K562 (cell line): ENCODE measurements around the gene SELENOF. TPM values are rescaled to one million over a fixed set of nuclear protein-coding genes. Genes with fewer than 3 reads are reported as not detected.

Source experiments
- RAD51 ChIP-seq: fragments of 450-650 bp; IDR thresholded peaks from 2 replicates; pipeline ENCODE4 v1.7.1; 2016; ENCODE audit warnings: low read depth, mild to moderate bottlenecking, borderline replicate concordance
- RBBP5 ChIP-seq: fragments of 200-600 bp; sonication (generic); IDR thresholded peaks from 2 replicates; pipeline ENCODE4 v1.6.1; 2012; ENCODE audit warnings: borderline replicate concordance, mild to moderate bottlenecking, low read length, control low read depth, inconsistent platforms; ENCODE audit not compliant: insufficient read depth, poor library complexity, severe bottlenecking
- TBP ChIP-seq: optimal IDR thresholded peaks from 2 replicates; pipeline ENCODE3; 2011; ENCODE audit warnings: low read depth, low read length, improper control_type of control experiment
- ZNF695 ChIP-seq: fragments of 450-650 bp; formaldehyde crosslinking; IDR thresholded peaks from 2 replicates; pipeline ENCODE4 v1.4.0; 2020; ENCODE audit warnings: mild to moderate bottlenecking, moderate library complexity
- polyA plus RNA-seq, 8 experiments: library from polyadenylated mRNA; depleted of rRNA in 4 of 8; stranded (reverse) in 5 of 8; unstranded in 3 of 8; fragments of >200 nt; fragmentation: Nextera tagmentation in 2 of 8; fragmentation: Illumina TruSeq in 1 of 8; extraction: Ambion mirVana in 2 of 8; extraction: Trizol in 1 of 8; gene quantifications; 2 replicates each; pipeline versions ENCODE4 v1.2.1 to v1.2.3, GENCODE V29; 2011 to 2014; ENCODE audit warnings: inconsistent platforms in 1 of 8, missing spikeins in 1 of 8
- total RNA-seq, 7 experiments: library from RNA; depleted of rRNA in 6 of 7; stranded (reverse); fragments of >200 nt in 6 of 7; fragmentation: Illumina TruSeq in 2 of 7; extraction: Trizol in 2 of 7; gene quantifications; 2 replicates each; pipeline versions ENCODE4 v1.2.1 to v1.2.3, GENCODE V29; 2011 to 2021; ENCODE audit warnings: low replicate concordance in 1 of 7
- TF ChIP-seq, protein P1 (sequence below): fragments of 200-800 bp; sonication (Bioruptor generic); IDR thresholded peaks from 2 replicates; pipeline ENCODE4 v1.6.1; 2017; ENCODE audit warnings: missing genetic modification characterization, missing compliant biosample characterization
- TF ChIP-seq, protein P2 (sequence below): sonication (generic); formaldehyde crosslinking; IDR thresholded peaks from 2 replicates; pipeline ENCODE4 v1.8.0; 2022; ENCODE audit warnings: missing genetic modification reagents, mild to moderate bottlenecking, borderline replicate concordance
- TF ChIP-seq, protein P3 (sequence below): fragments of 450-650 bp; IDR thresholded peaks from 2 replicates; pipeline ENCODE4 v1.6.1; 2014; ENCODE audit warnings: low read depth, mild to moderate bottlenecking, moderate library complexity, borderline replicate concordance
- TF ChIP-seq, protein P4 (sequence below): IDR thresholded peaks from 2 replicates; pipeline ENCODE4 v1.6.1; 2012; ENCODE audit warnings: low read depth, low read length, improper control_type of control experiment, borderline replicate concordance
- TF ChIP-seq, protein P5 (sequence below), 2 experiments: fragments of 250-450 bp in 1 of 2; fragments of 450-650 bp in 1 of 2; sonication (Bioruptor Pico) in 1 of 2; IDR thresholded peaks; 2 replicates each; pipeline versions ENCODE4 v1.6.1 to v1.8.0; 2016 to 2021; ENCODE audit warnings: mild to moderate bottlenecking in 2 of 2, moderate library complexity in 2 of 2, missing compliant biosample characterization in 1 of 2, missing genetic modification characterization in 1 of 2
- TF ChIP-seq, protein P6 (sequence below): fragments of 450-650 bp; IDR thresholded peaks from 2 replicates; pipeline ENCODE4 v1.6.1; 2016; ENCODE audit warnings: mild to moderate bottlenecking
- TF ChIP-seq, protein P7 (sequence below): fragments of 450-650 bp; IDR thresholded peaks from 2 replicates; pipeline ENCODE4 v1.6.1; 2017; ENCODE audit warnings: mild to moderate bottlenecking, moderate library complexity

The SELENOF gene
- total and polyA plus RNA-seq, 9 of the 15 experiments (the other 6 are each of a cell fraction or from before 2014, with no cell fraction given) = 115 to 394 (median 215) TPM

DNA sequence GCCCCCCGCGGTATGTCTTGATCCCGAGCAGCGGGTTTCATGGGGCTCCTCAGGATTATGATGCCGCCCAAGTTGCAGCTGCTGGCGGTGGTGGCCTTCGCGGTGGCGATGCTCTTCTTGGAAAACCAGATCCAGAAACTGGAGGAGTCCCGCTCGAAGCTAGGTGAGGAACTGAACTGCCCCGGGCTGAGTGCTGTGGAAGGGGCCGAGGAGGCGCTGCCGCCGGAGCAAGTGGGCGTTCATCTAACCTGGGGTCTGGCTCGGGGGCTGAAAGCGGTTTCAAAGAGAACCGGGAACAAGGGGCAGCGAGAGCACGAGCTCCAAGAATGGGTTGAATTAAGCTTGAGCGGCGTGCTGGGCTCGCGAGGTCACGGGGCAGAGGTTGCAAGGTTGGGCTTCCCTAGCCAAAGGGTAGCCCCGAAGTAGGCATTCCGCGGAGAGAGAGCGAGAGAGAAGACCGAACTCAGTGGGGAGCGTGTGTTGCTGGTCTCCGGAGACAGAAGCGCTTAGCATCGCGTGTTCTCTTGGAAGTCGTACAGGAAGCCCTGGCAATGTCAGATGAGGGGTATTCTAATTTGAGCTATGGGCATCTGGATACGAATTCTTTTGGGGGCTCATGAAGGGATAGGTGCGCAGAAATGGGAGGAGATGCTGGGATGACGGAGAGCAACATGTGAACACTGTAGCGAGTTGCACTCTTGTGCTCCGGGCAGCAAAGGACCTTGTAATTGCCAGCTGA lies 1.2 kb upstream of the SELENOF start (continued):
- TF ChIP-seq TBP (no peak), RBBP5 (peak; percentile 75), ZNF695 (CRISPR knock-in tag) (peak; percentile 17; the same call in 1 of the 2 replicates), RAD51 (0 out of 2 replicates have a peak, but pooled peaks have one; percentile 19)
- TF ChIP-seq, protein P1, sequence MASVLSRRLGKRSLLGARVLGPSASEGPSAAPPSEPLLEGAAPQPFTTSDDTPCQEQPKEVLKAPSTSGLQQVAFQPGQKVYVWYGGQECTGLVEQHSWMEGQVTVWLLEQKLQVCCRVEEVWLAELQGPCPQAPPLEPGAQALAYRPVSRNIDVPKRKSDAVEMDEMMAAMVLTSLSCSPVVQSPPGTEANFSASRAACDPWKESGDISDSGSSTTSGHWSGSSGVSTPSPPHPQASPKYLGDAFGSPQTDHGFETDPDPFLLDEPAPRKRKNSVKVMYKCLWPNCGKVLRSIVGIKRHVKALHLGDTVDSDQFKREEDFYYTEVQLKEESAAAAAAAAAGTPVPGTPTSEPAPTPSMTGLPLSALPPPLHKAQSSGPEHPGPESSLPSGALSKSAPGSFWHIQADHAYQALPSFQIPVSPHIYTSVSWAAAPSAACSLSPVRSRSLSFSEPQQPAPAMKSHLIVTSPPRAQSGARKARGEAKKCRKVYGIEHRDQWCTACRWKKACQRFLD (CRISPR knock-in tag) = no peak
- TF ChIP-seq, protein P2, sequence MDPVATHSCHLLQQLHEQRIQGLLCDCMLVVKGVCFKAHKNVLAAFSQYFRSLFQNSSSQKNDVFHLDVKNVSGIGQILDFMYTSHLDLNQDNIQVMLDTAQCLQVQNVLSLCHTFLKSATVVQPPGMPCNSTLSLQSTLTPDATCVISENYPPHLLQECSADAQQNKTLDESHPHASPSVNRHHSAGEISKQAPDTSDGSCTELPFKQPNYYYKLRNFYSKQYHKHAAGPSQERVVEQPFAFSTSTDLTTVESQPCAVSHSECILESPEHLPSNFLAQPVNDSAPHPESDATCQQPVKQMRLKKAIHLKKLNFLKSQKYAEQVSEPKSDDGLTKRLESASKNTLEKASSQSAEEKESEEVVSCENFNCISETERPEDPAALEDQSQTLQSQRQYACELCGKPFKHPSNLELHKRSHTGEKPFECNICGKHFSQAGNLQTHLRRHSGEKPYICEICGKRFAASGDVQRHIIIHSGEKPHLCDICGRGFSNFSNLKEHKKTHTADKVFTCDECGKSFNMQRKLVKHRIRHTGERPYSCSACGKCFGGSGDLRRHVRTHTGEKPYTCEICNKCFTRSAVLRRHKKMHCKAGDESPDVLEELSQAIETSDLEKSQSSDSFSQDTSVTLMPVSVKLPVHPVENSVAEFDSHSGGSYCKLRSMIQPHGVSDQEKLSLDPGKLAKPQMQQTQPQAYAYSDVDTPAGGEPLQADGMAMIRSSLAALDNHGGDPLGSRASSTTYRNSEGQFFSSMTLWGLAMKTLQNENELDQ (CRISPR knock-in tag) = no peak
- TF ChIP-seq, protein P3, sequence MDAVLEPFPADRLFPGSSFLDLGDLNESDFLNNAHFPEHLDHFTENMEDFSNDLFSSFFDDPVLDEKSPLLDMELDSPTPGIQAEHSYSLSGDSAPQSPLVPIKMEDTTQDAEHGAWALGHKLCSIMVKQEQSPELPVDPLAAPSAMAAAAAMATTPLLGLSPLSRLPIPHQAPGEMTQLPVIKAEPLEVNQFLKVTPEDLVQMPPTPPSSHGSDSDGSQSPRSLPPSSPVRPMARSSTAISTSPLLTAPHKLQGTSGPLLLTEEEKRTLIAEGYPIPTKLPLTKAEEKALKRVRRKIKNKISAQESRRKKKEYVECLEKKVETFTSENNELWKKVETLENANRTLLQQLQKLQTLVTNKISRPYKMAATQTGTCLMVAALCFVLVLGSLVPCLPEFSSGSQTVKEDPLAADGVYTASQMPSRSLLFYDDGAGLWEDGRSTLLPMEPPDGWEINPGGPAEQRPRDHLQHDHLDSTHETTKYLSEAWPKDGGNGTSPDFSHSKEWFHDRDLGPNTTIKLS = no peak; the same call in 1 of the 2 replicates
- TF ChIP-seq, protein P4, sequence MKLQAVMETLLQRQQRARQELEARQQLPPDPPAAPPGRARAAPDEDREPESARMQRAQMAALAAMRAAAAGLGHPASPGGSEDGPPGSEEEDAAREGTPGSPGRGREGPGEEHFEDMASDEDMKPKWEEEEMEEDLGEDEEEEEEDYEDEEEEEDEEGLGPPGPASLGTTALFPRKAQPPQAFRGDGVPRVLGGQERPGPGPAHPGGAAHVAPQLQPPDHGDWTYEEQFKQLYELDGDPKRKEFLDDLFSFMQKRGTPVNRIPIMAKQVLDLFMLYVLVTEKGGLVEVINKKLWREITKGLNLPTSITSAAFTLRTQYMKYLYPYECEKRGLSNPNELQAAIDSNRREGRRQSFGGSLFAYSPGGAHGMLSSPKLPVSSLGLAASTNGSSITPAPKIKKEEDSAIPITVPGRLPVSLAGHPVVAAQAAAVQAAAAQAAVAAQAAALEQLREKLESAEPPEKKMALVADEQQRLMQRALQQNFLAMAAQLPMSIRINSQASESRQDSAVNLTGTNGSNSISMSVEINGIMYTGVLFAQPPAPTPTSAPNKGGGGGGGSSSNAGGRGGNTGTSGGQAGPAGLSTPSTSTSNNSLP = no peak
- TF ChIP-seq, protein P5, sequence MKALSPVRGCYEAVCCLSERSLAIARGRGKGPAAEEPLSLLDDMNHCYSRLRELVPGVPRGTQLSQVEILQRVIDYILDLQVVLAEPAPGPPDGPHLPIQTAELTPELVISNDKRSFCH (CRISPR knock-in tag; IDR thresholded peaks at IDR 0.05) = no peak
- TF ChIP-seq, protein P5 (tag; IDR thresholded peaks at IDR 0.05) = no peak
- TF ChIP-seq, protein P6, sequence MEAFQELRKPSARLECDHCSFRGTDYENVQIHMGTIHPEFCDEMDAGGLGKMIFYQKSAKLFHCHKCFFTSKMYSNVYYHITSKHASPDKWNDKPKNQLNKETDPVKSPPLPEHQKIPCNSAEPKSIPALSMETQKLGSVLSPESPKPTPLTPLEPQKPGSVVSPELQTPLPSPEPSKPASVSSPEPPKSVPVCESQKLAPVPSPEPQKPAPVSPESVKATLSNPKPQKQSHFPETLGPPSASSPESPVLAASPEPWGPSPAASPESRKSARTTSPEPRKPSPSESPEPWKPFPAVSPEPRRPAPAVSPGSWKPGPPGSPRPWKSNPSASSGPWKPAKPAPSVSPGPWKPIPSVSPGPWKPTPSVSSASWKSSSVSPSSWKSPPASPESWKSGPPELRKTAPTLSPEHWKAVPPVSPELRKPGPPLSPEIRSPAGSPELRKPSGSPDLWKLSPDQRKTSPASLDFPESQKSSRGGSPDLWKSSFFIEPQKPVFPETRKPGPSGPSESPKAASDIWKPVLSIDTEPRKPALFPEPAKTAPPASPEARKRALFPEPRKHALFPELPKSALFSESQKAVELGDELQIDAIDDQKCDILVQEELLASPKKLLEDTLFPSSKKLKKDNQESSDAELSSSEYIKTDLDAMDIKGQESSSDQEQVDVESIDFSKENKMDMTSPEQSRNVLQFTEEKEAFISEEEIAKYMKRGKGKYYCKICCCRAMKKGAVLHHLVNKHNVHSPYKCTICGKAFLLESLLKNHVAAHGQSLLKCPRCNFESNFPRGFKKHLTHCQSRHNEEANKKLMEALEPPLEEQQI = no peak
- TF ChIP-seq, protein P7, sequence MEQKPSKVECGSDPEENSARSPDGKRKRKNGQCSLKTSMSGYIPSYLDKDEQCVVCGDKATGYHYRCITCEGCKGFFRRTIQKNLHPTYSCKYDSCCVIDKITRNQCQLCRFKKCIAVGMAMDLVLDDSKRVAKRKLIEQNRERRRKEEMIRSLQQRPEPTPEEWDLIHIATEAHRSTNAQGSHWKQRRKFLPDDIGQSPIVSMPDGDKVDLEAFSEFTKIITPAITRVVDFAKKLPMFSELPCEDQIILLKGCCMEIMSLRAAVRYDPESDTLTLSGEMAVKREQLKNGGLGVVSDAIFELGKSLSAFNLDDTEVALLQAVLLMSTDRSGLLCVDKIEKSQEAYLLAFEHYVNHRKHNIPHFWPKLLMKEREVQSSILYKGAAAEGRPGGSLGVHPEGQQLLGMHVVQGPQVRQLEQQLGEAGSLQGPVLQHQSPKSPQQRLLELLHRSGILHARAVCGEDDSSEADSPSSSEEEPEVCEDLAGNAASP = no peak
